Motor neuron (in vitro differentiated cells): ENCODE measurements around the gene CEACAM6. TPM values are rescaled to one million over a fixed set of nuclear protein-coding genes. Genes with fewer than 3 reads are reported as not detected.
A peak's percentile ranks its signal among the peaks of the same experiment; 100 is the strongest.
"Not testable (repeated sequence)": the region's sequence is repeated elsewhere in the genome, so short reads cannot be mapped to it uniquely, and the experiment has no call there.

Experiments used
- ATAC-seq, 8 experiments: fragments of 200-7000 bp; cut with Tn5 transposase; replicated peaks in 6 of 8; 2 replicates each; pipeline ENCODE4 v1.8.0; 2021; ENCODE audit warnings: mild to moderate bottlenecking in 8 of 8, moderate library complexity in 8 of 8
- H3K27ac ChIP-seq, 2 donors: fragments of 250-450 bp; sonication (Bioruptor Pico); 2 replicates each; pipeline ENCODE4 v1.9.0; 2021; ENCODE audit warnings: antibody characterized with exemption in 2 of 2, mild to moderate bottlenecking in 2 of 2, moderate library complexity in 1 of 2
- H3K4me1 ChIP-seq, 2 donors: fragments of 250-450 bp; sonication (Bioruptor Pico); replicated peaks in 1 of 2; 2 replicates each; pipeline ENCODE4 v1.6.1; 2021; ENCODE audit warnings: antibody characterized with exemption in 2 of 2, mild to moderate bottlenecking in 2 of 2, moderate library complexity in 1 of 2
- H3K4me3 ChIP-seq, 5 donors: fragments of 250-450 bp; sonication (Bioruptor Pico); 2 replicates each; pipeline ENCODE4 v1.9.0; 2021; ENCODE audit warnings: antibody characterized with exemption in 5 of 5, mild to moderate bottlenecking in 5 of 5, moderate library complexity in 4 of 5
- WGBS, 10 experiments: fragments of 450-650 bp; shearing (Covaris generic); methylation state at CpG; one replicate each; pipeline ENCODE4 v1.0.0; 2022; 5-methylcytosine and 5-hydroxymethylcytosine counted together
- in situ Hi-C, 9 experiments: fragments of 400-800 bp; cut with MboI; loops; one replicate each; pipeline ENCODE4 v1.15.0; 2021; ENCODE audit warnings: low sequenced_read_pairs in 9 of 9, low pct_unique_long_range_greater_than_20kb in 2 of 9; ENCODE audit not compliant: unreplicated experiment in 9 of 9
- total RNA-seq, 8 experiments: library from RNA; unstranded; fragments of 300-600 nt; gene quantifications; 2 replicates each; pipeline versions ENCODE4 v1.2.3 to v1.2.4, GENCODE V29; 2022

The CEACAM6 gene
- total RNA-seq, 8 experiments from 2014 or later = 0.05 to 0.56 (median 0.14) TPM; not detected in 3

DNA sequence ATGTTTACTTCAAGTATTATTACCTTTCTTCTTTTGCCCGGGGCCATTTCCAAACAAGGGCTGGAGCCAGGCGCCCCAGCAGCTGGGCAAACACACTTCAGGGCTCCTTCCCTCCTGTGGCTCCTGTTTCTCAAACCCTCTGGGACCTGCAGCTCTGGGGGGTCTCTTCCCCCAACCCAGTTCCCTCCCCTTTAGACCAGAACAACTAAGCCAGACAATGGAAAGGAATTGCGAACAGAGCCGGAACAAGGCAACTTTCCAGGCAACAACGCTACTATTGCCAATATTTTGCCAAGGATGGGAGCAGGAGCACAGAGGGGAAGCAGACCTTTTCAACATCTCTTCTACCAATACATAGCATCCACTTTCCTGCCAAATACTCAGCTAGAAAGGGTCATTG, 33.7 kb downstream of the CEACAM6 start:
- in situ Hi-C loops, H3K27ac ChIP-seq, H3K4me1 ChIP-seq, H3K4me3 ChIP-seq: not testable (repeated sequence)
- WGBS, 10 experiments = 0% methylated on average over 1 of the region's 5 CpGs; no CpG with 5 or more reads in 8 of the 10 experiments
- peak in 1 of 8 experiments; percentile 17 for ATAC-seq

DNA sequence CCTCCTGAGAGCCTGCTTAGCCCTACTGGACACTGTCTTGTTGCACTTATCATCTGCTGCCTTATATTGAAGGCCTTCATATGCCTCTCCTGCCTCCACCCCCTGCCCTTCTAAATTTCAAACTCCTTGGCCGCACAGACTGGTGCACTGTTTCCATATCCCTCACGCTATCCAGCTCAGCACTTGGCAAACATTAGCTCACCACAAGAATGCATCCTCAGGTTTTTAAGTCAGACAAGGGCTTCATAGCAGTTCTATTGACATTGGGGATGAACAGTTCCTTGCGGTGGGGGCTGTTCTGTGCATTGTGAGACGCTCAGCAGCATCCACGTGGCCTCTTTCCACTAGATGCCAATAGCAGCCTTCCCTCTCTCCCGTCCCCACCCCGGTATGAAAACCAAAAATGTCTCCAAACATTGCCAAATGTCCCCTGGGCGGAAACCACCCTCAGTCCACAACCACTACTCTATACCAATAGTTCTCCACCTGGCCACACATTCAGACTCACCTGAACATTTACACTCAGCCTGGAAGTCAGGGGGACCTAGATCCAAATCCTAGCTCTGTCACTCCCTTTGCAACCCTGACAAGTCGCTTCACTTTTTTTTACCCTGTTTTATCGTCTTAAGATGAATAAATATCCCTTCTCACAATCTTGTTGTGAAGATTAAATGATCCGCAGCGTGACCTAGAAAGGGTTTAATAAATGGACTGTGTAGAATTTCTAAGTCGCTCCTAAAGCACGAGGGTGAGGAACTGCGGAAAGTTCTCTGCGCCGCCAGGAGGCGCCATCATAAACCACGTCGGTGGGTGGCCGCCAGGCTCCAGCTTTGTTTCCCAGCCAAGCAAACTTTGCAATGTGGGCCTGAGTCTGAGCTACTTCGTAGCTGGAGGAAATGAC, 37.4 kb downstream of the CEACAM6 start:
- 0 to 25% (median 18%) methylated on average over 1 to 20 of the region's 22 CpGs for WGBS, 10 experiments
- in situ Hi-C loops = no loop called here
- H3K4me1 ChIP-seq = no peaks in the 10 kb centered on the region
- H3K4me3 ChIP-seq = no peak overlapping the region
- peak in 3 of 8 experiments; percentile 68 to 84 (median 74) for ATAC-seq
- no peak overlapping the region for H3K27ac ChIP-seq

DNA sequence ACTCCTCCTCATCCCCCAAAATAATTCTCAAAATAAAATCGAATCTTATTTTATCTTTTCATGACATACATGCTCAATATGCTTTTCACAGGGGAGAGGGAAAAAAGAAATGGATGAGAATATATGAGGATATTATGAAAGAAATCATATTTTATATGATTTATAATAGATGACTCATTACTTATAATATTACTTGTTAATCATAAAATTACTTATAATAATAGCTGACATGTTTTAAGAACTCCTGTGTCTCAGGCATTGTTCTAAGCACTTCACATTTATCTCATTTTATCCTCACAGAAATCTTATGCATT, 38.0 kb downstream of the CEACAM6 start:
- ATAC-seq = no peak
- no peaks in the 10 kb centered on the region for H3K4me1 ChIP-seq
- H3K27ac ChIP-seq = no peak overlapping the region
- H3K4me3 ChIP-seq = no peak overlapping the region
- in situ Hi-C loops = no loop called here
- 0 to 17% (median 0%) methylated on average over 1 of the region's 1 CpG; no CpG with 5 or more reads in 3 of the 10 experiments for WGBS, 10 experiments

DNA sequence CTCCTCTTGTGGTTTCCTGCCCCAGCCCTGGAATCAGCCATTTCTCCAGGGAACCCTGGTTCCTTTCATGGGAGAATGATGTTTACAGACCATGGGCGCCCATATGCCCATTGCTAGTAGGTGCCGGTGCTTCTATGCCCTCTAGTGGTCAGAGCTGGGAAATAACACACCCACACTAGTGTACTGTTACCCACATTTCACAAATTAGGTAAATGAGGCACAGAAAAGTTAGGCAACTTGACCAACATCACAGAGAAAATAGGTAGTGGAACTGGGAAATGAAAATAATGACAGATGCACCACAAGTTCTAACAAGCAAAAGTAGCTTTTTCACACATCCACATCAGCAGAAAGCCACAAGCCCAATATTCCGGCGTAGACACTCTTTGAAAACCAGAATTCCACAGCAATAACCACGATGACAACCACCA, 39.7 kb downstream of the CEACAM6 start:
- Histone ChIP-seq H3K4me3 (no peak overlapping the region), H3K27ac (no peak overlapping the region), H3K4me1 (no peaks in the 10 kb centered on the region)
- ATAC-seq = peak in 4 of 8 experiments; percentile 63 to 96 (median 83)
- in situ Hi-C loops = no loop called here
- WGBS, 10 experiments = 0 to 60% (median 50%) methylated on average over 2 to 4 of the region's 5 CpGs; no CpG with 5 or more reads in 5 of the 10 experiments

DNA sequence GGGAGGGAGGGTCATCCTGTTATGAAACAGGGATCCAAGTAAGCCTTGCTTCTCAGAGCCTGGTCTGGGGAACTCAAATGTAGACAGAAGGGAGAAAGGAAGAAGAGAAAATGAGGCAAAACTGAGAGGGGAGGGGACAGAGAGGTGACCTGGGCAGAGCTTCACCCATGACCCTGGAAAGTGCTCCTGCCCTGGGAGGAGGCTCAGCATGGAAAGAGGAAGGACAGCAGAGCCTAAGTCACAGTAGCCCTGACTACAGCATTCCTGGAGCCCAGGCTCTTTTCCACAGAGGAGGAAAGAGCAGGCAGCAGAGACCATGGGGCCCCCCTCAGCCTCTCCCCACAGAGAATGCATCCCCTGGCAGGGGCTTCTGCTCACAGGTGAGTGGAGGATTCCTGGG, 41.0 kb downstream of the CEACAM6 start, which contains the start of gene CEACAM3:
TSS of gene CEACAM3 (plus strand) at position 226 of the 400 bp plus-strand sequence. CDS start at position 317, 91 bp downstream.
- no peak for ATAC-seq

DNA sequence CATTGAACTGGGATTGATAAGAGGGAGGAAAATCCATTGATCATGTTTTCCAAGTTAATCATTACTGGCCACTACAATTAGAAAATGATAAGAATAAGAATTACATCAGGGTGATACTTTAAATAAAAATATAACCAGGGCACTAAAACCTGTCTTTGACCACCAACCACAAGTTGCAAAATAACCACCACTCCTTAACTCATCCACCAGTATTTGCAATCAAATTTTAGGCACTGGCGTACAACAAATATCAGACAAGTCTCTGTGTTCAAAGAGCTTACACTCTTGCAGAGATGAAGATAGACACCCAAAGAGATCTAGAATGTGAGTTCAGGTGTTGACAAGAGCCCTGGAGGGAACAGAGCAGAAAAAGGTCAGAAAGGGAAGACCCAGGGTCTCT, 41.6 kb downstream of the CEACAM6 start:
- 20 to 100% (median 63%) methylated on average over 1 of the region's 1 CpG; no CpG with 5 or more reads in 5 of the 10 experiments for WGBS, 10 experiments
- Histone ChIP-seq H3K4me1 (no peaks in the 10 kb centered on the region), H3K27ac (no peak overlapping the region), H3K4me3 (no peak overlapping the region)
- in situ Hi-C loops = no loop called here
- no peak for ATAC-seq

More for the DNA sequence above, 41.0 kb downstream of the CEACAM6 start, which contains the start of gene CEACAM3:
- in situ Hi-C loops = no loop called here
- H3K27ac ChIP-seq = no peak within 1 kb of the TSS
- H3K4me3 ChIP-seq = no peak within 1 kb of the TSS
- H3K4me1 ChIP-seq = no peaks in the 10 kb centered on the region

DNA sequence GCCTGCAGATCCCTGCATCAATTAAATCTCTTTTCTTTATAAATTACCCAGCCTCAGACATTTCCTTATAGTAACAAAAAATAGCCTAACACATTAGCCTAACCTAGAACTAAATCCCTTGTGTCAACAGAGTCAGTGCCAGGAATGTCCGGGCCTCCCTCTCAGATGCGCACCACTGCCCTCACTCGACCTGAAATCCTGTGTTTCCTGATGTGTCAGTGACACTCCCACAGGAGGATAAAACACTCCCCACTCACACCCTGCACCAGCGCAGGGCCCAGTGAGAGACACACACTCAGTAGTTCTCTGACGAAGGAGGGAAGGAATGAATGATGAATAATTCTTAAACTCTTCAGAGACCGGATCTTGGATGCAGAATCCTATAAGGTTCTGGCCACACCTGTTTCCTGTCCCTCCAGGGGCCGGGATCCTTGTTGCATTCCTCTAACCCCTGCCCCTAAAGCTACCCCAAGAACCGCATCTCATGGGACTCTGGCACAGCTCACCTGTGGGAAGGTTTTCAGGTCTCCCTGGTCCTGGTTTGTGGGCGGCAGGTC, 44.2 kb downstream of the CEACAM6 start:
- H3K4me3 ChIP-seq = no peak overlapping the region
- ATAC-seq = peak in 1 of 8 experiments; percentile 57
- WGBS, 10 experiments = 35 to 100% (median 40%) methylated on average over 1 to 6 of the region's 9 CpGs; no CpG with 5 or more reads in 1 of the 10 experiments
- H3K27ac ChIP-seq = no peak overlapping the region
- H3K4me1 ChIP-seq = no peaks in the 10 kb centered on the region
- in situ Hi-C loops = no loop called here

DNA sequence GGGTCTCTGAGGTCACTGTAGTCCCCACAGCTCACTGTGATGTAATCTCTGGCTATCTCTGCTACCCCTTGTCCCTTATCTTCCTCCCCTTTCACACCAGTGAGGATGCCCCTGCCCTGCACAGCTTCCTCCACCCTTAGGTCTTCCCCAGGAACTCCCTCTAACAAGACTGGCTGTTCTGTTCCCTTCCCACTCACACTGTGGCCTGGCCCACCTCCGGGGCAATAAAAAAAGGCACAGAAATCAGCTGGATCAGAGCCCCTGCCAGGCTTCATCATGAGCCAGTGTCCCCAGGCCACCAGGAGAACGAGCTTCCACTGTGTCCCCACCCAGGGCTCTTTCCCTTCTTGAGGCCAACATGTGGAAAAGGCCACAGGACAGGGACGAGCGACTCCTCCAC, 45.7 kb downstream of the CEACAM6 start:
- in situ Hi-C loops = no loop called here
- Histone ChIP-seq H3K27ac (no peak overlapping the region), H3K4me1 (no peaks in the 10 kb centered on the region), H3K4me3 (no peak overlapping the region)
- ATAC-seq = no peak
- WGBS, 10 experiments = 0 to 67% (median 23%) methylated on average over 1 to 3 of the region's 4 CpGs; no CpG with 5 or more reads in 4 of the 10 experiments

DNA sequence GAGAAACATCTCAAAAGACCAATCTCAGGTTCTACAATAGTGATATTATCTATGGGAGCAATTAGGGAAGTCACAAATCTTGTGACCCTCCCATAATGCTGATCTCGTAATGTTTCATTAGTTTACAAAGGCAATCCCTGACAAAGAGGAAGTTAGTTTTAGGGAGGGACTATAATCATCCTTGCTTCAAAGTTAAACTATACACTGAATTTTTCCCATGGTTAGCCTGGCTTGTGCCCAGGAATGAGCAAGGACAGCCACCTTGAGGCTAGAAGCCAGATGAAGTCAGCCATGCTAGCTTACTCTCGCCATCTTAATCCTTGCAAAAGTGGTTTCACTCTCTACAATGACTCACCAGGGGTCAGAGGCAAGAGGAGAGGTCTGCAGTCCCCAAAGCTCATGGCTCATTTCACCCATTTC, 46.5 kb downstream of the CEACAM6 start:
- Histone ChIP-seq H3K4me3 (no peak overlapping the region), H3K27ac (no peak overlapping the region), H3K4me1 (no peaks in the 10 kb centered on the region)
- peak in 1 of 8 experiments; percentile 36 for ATAC-seq
- WGBS, 10 experiments = 0 to 63% (median 20%) methylated on average over 1 to 2 of the region's 2 CpGs; no CpG with 5 or more reads in 3 of the 10 experiments
- in situ Hi-C loops = no loop called here

DNA sequence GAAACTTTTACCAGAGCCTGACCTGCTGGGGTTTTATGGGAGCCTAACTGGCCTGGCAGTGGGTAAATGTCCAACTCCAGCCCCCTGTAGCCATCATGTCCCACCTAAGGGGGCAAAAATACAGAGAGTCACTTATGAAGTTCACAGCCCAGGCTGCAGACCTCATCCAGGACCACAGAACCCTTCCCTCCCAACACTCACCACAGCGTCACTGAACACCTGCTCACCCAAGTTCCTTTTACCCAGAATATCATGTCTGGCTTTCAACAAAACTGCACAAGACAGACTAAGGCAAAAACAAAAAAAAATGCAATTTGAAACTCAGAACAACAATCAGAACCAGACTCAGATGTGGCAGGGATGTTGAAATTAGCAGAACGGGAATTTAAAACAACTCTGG, 47.4 kb downstream of the CEACAM6 start:
- in situ Hi-C loops = no loop called here
- no peak overlapping the region for H3K4me3 ChIP-seq
- H3K27ac ChIP-seq = no peak overlapping the region
- no peak for ATAC-seq
- H3K4me1 ChIP-seq = no peaks in the 10 kb centered on the region
- 0 to 80% (median 29%) methylated on average over 1 to 2 of the region's 2 CpGs; no CpG with 5 or more reads in 5 of the 10 experiments for WGBS, 10 experiments

DNA sequence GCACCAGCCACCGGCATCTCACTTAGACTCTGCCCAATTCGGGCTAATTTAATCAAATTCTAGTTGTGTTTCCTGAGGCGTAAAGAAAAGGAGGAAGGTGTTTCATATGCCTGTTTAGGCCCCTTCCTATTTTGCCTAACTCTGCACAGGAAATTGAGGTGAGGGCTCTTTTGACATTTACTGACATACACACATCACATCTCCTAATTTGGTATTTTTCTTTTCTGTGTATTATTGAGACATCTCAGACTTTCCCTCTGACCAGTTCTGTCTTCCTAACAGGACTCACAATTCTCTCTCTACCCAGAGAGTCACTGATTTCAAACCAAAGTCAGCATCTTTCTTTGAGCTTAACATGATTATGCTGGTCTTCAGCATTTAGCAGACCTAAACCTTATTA, 49.0 kb downstream of the CEACAM6 start:
- H3K4me3 ChIP-seq = no peak overlapping the region
- no peak for ATAC-seq
- no peak overlapping the region for H3K27ac ChIP-seq
- in situ Hi-C loops = no loop called here
- 60 to 80% (median 67%) methylated on average over 1 to 2 of the region's 3 CpGs; no CpG with 5 or more reads in 7 of the 10 experiments for WGBS, 10 experiments
- no peaks in the 10 kb centered on the region for H3K4me1 ChIP-seq

DNA sequence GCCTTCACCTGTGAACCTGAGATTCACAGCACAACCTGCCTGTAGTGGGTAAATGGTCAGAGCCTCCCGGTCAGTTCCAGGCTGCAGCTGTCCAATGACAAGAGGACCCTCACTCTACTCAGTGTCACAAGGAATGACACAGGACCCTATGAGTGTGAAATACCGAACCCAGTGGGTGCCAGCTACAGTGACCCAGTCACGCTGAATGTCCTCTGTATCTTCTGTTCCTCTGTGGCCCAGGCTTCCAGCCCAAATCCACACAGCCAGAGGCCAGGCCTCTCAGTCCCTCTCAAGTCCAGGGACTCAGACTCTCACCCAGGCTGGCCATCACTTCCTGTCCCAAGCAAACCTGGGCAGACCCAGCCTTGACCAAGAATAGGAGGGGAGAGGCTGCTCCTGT, 51.8 kb downstream of the CEACAM6 start:
- no peak overlapping the region for H3K4me3 ChIP-seq
- in situ Hi-C loops = no loop called here
- ATAC-seq = no peak
- H3K4me1 ChIP-seq = no peaks in the 10 kb centered on the region
- no peak overlapping the region for H3K27ac ChIP-seq
- 20 to 52% (median 30%) methylated on average over 1 to 2 of the region's 3 CpGs; no CpG with 5 or more reads in 5 of the 10 experiments for WGBS, 10 experiments
